Epithelial cell of proximal tubule (primary cell): Measurements from ENCODE around the gene TANC1. TPM values are rescaled to one million over a fixed set of nuclear protein-coding genes. Genes with fewer than 3 reads are reported as not detected.
"Not testable (repeated sequence)": the region's sequence is repeated elsewhere in the genome, so short reads cannot be mapped to it uniquely, and the experiment has no call there.

Experiments used
- DNase-seq: peaks from one replicate; pipeline ENCODE4 v3.0.0-alpha.2; 2011; ENCODE audit warnings: low read depth
- H3K4me3 ChIP-seq: 2 replicates; pipeline ENCODE4 v1.5.1; 2011; ENCODE audit warnings: low read depth, mild to moderate bottlenecking, low read length
- total RNA-seq: library from RNA; depleted of rRNA; stranded (reverse); fragments of >200 nt; gene quantifications from 2 replicates; pipeline ENCODE4 v1.2.3, GENCODE V29; 2015
- TF ChIP-seq, protein P1 (sequence below): conservative IDR thresholded peaks from 2 replicates; pipeline ENCODE4 v1.5.1; 2012; ENCODE audit warnings: low read depth, mild to moderate bottlenecking, low read length

TANC1 gene
- total RNA-seq, 1 donor from 2014 or later: 14.3 TPM

DNA sequence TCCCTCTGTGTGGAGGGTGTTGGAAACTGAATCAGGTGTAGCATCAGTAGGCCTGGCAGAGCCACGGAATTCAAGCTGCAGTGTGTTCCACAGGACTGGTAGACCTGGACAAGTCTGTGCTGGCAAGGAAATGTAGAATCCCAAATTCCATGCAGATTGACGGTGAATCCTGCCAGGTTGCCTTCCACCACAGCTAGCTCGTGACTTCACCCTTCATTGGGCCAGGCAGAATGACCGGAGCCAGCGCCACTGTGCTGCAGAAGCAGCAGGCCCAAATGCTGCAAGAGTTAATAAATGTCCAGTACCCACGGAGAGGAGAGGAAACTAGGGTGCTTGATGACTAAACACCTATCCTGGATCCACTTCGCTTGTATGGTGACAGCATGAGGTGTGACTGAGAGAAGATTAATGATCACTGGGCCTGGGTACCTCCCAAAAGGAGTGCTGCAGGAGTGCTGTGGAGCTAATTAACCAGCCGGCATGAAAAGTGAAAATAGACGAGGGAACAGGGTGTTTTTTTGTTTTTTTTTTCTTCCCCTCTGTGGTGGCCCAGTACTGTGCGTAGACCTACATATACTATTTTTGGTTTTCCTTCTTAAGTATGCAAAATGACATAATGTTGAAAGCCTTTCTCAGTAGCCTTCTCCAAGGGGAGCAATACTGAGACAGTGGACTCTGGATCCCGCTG lies 122.2 kb downstream of the TANC1 start:
- DNase-seq: peak; percentile 97
- H3K4me3 ChIP-seq: peak overlapping the region; percentile 38
- TF ChIP-seq, protein P1, sequence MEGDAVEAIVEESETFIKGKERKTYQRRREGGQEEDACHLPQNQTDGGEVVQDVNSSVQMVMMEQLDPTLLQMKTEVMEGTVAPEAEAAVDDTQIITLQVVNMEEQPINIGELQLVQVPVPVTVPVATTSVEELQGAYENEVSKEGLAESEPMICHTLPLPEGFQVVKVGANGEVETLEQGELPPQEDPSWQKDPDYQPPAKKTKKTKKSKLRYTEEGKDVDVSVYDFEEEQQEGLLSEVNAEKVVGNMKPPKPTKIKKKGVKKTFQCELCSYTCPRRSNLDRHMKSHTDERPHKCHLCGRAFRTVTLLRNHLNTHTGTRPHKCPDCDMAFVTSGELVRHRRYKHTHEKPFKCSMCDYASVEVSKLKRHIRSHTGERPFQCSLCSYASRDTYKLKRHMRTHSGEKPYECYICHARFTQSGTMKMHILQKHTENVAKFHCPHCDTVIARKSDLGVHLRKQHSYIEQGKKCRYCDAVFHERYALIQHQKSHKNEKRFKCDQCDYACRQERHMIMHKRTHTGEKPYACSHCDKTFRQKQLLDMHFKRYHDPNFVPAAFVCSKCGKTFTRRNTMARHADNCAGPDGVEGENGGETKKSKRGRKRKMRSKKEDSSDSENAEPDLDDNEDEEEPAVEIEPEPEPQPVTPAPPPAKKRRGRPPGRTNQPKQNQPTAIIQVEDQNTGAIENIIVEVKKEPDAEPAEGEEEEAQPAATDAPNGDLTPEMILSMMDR: no peak

DNA sequence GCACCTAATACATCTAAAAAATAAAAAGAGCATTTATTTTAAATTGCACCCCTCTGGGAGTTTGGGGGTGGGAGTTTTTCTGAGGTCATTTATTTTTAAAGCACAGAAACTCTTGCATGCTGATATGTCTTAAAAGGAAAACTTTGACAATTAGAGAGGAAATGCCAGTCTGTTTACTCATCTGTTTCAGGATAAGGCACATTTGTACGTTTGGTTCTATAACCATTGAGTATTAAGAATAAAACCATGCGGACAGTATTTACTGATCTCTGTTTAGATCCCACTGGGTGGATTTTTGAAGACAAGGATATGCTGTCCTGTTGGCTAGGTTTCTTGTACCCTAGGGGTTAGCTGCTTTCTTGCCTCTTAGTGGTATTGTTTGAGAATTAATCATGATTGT lies 122.9 kb downstream of the TANC1 start:
- no peak for DNase-seq
- no peak overlapping the region for H3K4me3 ChIP-seq
- TF ChIP-seq, protein P1: no peak

GRCh38 chr2:159091976-159092375 lies 123.5 kb downstream of the TANC1 start:
- H3K4me3 ChIP-seq: no peak overlapping the region
- TF ChIP-seq, protein P1: no peak
- no peak for DNase-seq

- no peak for DNase-seq
- TF ChIP-seq, protein P1: no peak
- no peak overlapping the region for H3K4me3 ChIP-seq
Observed at GRCh38 chr2:159093497-159093896, 125.1 kb downstream of the TANC1 start.

DNA sequence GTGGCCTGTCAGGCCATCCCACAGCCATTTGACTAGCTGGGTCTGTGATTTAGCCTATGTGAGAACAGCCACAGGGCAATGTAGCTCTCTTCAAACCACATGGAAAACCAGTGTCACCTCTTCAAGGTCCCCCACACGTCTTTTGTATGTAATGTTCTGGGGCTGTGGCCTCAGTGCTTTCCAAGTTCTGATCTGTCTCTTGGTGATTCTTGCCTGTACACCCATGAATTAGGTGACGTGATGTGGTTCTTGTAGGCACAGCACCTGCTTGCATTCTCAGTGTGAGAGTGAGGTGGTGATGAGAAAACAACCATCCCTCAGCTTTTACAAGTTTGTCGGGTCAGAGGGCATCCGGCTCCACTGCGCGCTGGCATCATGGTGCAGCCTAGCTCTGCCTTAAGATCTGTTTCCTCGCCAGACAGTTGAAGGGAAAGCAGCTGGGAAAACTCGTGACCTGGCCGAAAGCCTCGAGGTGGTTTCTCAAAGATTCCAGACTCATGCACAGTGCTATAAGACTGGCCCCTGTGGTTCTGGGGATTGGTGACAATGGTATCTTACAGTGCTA lies 125.8 kb downstream of the TANC1 start:
- peak; percentile 69 for DNase-seq
- TF ChIP-seq, protein P1: no peak
- H3K4me3 ChIP-seq: no peak overlapping the region

DNA sequence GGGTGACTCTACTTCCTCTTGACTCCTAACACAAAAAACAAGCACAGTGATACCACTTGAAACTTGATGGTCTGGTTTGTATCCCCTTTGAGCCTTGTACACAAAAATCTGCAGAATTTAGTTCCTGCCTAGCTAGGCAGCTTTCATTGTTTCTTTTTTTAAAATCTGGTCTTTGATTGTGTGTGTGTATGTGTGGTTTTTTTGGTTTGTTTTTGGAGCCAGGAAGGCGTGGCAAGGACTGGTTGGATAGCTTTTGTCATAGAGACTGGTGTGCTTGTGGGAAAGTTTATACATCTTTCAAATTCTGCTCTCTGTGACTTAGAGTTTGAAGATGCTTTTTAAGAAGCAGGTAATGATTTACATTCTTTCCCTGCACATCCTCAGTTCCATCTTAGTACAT lies 127.4 kb downstream of the TANC1 start:
- DNase-seq: no peak
- TF ChIP-seq, protein P1: no peak

DNA sequence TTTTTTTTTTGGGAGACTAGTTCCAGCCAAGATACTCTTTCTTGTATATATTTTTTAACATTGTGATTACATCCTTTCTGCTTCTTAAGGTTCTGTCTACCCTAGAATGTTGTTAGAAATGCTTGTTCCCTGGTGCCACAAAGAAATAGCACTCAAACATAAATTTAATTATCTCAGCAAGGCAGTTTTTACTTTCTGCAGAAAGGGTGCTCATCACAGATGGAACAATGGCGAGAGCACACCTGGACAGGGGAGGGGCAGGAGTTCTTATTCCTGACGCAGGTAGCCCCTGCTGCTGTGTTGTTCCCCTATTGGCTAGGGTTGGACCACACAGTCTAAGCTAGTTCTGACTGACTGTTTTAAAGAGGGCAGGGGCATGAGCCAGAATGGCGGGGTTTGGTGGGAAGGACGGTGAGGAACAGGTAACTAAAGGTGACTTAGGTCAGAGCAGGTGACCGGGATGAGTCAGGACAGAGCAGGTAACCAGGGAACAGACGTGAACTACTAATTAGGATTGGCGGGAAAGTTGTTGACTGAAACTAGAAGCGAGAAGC lies 127.9 kb downstream of the TANC1 start:
- not testable (repeated sequence) for H3K4me3 ChIP-seq, DNase-seq

More for the DNA sequence above, 127.4 kb downstream of the TANC1 start:
- no peak overlapping the region for H3K4me3 ChIP-seq
